A673 (cell line): ENCODE data around the gene NHERF1. TPM values are rescaled to one million over a fixed set of nuclear protein-coding genes. Genes with fewer than 3 reads are reported as not detected.

Experiments used
- BruUV-seq: library from RNA; stranded (reverse); fragments of 400-500 nt; replicated peaks from 2 replicates; lab custom pipeline; 2021; lab: Mats Ljungman, UMichigan
- CTCF ChIA-PET: fragments of 300-600 bp; sonication (Branson Sonifier 250); formaldehyde crosslinking; loops from one replicate; lab custom pipeline; 2022; ENCODE audit warnings: antibody characterized with exemption; lab: Charles Lee
- POLR2A ChIA-PET: fragments of 300-600 bp; sonication (Branson Sonifier 250); formaldehyde crosslinking; loops from one replicate; lab custom pipeline; 2022; ENCODE audit warnings: antibody characterized with exemption; ENCODE audit not compliant: low non-redundant PET; lab: Charles Lee
- DNase-seq: peaks from one replicate; pipeline ENCODE4 v3.0.0-alpha.2; 2015; ENCODE audit warnings: low spot score
- H3K27ac ChIP-seq: fragments of 200-600 bp; sonication (generic); 2 replicates; pipeline ENCODE4 v1.5.1; 2016; ENCODE audit warnings: mixed run types, low read depth, mild to moderate bottlenecking, mixed read lengths, antibody characterized with exemption, low read length; ENCODE audit not compliant: poor library complexity, severe bottlenecking
- H3K27me3 ChIP-seq: fragments of 200-600 bp; sonication (generic); replicated peaks from 2 replicates; pipeline ENCODE4 v1.6.1; 2017; ENCODE audit warnings: mixed run types, low read depth, mild to moderate bottlenecking, mixed read lengths, antibody characterized with exemption, low read length; ENCODE audit not compliant: insufficient read depth, poor library complexity
- H3K36me3 ChIP-seq: fragments of 200-600 bp; sonication (generic); 2 replicates; pipeline ENCODE4 v1.6.1; 2016; ENCODE audit warnings: mixed run types, mild to moderate bottlenecking, mixed read lengths, antibody characterized with exemption, low read length; ENCODE audit not compliant: insufficient read depth, poor library complexity, severe bottlenecking
- H3K4me1 ChIP-seq: fragments of 200-600 bp; sonication (generic); 2 replicates; pipeline ENCODE4 v1.6.1; 2017; ENCODE audit warnings: mixed run types, mild to moderate bottlenecking, mixed read lengths, antibody characterized with exemption, low read length; ENCODE audit not compliant: insufficient read depth, poor library complexity, severe bottlenecking
- H3K4me3 ChIP-seq: fragments of 200-600 bp; sonication (generic); 2 replicates; pipeline ENCODE4 v1.5.1; 2016; ENCODE audit warnings: low read depth, mixed run types, mild to moderate bottlenecking, mixed read lengths, low read length; ENCODE audit not compliant: poor library complexity, severe bottlenecking
- H3K9me3 ChIP-seq: fragments of 200-600 bp; sonication (generic); 2 replicates; pipeline ENCODE4 v1.6.1; 2016; ENCODE audit warnings: mixed run types, low read depth, mild to moderate bottlenecking, mixed read lengths, antibody characterized with exemption, low read length; ENCODE audit not compliant: poor library complexity, severe bottlenecking
- EZH2 ChIP-seq: fragments of 200-600 bp; sonication (generic); IDR thresholded peaks from 2 replicates; pipeline ENCODE4 v1.6.1; 2017; ENCODE audit warnings: borderline replicate concordance, low read depth, mild to moderate bottlenecking, mixed read lengths, antibody characterized with exemption, low read length; ENCODE audit not compliant: poor library complexity, severe bottlenecking
- intact Hi-C: fragments of 100-400 bp; cut with micrococcal nuclease; formaldehyde crosslinking; loops from one replicate; pipeline ENCODE4 v1.10.0; 2022; ENCODE audit not compliant: unreplicated experiment
- total RNA-seq: library from RNA; stranded (reverse); gene quantifications from 2 replicates; pipeline ENCODE4 v1.2.3, GENCODE V29; 2021
- TF ChIP-seq, protein P1 (sequence below): fragments of 300-800, 200-600 bp; sonication (generic); conservative IDR thresholded peaks from 2 replicates; pipeline ENCODE4 v1.5.1; 2017; ENCODE audit warnings: low read depth, mild to moderate bottlenecking, antibody characterized with exemption, low read length, moderate library complexity, mixed read lengths

Gene NHERF1
- total RNA-seq, 1 experiment from 2014 or later: 33.8 TPM

DNA sequence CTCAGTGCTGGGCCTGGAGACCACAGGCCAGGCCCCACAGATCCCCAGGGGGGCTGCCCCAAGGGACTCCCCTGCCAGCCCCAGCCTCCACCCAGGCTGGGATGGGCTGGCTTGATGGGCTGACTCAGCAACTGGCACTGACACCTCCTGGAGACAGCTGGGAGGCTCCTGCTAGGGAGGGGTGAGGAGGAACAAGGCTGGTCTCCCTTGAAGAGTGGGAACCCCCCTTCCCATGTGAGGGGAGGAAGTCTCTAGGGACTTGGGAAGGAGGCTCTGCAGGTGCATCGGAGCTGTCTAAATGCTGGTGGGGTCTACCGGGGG is 10.4 kb downstream of the NHERF1 start:
- peaks cover 47% of the 10 kb centered on the region for H3K4me1 ChIP-seq
- ChIA-PET CTCF (no interaction called here), POLR2A (no interaction called here)
- BruUV-seq: no TSS peak
- no peaks in the 10 kb centered on the region for H3K27me3 ChIP-seq
- no peaks in the 10 kb centered on the region for H3K9me3 ChIP-seq
- no peak overlapping the region for H3K4me3 ChIP-seq
- DNase-seq: peak; percentile 60
- peak overlapping the region; percentile 82 for H3K27ac ChIP-seq
- intact Hi-C loops: no loop called here
- no peaks in the 10 kb centered on the region for H3K36me3 ChIP-seq
- TF ChIP-seq EZH2: no peak
- TF ChIP-seq, protein P1, sequence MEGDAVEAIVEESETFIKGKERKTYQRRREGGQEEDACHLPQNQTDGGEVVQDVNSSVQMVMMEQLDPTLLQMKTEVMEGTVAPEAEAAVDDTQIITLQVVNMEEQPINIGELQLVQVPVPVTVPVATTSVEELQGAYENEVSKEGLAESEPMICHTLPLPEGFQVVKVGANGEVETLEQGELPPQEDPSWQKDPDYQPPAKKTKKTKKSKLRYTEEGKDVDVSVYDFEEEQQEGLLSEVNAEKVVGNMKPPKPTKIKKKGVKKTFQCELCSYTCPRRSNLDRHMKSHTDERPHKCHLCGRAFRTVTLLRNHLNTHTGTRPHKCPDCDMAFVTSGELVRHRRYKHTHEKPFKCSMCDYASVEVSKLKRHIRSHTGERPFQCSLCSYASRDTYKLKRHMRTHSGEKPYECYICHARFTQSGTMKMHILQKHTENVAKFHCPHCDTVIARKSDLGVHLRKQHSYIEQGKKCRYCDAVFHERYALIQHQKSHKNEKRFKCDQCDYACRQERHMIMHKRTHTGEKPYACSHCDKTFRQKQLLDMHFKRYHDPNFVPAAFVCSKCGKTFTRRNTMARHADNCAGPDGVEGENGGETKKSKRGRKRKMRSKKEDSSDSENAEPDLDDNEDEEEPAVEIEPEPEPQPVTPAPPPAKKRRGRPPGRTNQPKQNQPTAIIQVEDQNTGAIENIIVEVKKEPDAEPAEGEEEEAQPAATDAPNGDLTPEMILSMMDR: no peak

DNA sequence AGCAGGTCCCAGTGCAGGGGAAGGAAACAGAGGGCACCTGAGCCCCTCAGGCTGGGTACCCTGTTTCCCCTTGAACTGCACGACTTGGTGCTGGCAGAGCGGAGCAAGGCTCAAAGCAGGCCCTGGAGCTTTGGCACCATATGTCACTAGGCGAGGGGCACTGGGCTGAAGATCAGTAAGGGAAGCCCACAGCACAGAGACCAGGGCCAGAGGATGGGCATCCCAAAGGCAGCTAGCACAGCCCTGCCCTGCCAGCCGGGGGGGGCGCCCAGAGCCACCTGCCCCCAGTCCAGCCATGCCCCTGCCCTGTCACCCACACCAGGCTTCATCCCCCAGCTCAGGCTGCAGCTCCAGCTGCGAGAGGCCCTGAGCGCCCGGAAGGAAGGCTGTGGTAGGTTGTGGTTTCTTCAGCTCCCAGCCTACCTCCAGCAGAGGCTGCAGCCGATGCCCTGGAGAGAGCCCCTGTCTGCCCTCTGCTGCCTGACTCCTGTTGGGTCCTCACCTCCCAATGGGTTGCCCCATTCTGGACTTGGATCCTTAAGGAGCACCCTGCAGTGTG is 10.9 kb downstream of the NHERF1 start:
- POLR2A ChIA-PET: no interaction called here
- no peak for TF ChIP-seq EZH2
- TF ChIP-seq, protein P1: no peak
- CTCF ChIA-PET: no interaction called here
- intact Hi-C loops: no loop called here
- Histone ChIP-seq H3K27me3 (no peaks in the 10 kb centered on the region), H3K27ac (peak overlapping the region; percentile 82), H3K36me3 (no peaks in the 10 kb centered on the region), H3K4me1 (peaks cover 47% of the 10 kb centered on the region), H3K4me3 (no peak overlapping the region), H3K9me3 (no peaks in the 10 kb centered on the region)
- no peak for DNase-seq
- BruUV-seq: no TSS peak

DNA sequence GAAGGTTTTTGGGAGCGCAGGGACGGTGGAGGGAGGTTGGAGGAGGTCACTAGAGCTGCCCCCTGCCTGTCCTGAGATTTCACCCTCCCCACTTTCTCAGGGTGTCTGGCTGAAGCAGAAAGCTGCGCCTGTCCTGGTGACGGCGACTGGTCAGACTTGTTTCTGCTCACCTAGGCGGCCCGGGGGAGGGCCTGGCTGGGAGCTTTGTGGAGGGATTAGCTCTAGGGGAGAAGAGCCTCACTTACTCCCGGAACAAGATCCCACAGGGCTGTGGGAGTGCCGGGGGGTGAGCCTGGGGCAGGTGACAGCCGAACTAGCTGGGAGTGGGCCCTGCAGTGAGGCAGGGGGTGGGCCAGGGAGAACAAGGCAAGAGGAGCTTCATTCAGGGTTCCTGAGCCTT is 11.5 kb downstream of the NHERF1 start:
- peaks cover 47% of the 10 kb centered on the region for H3K4me1 ChIP-seq
- DNase-seq: no peak

More for the DNA sequence above, 11.5 kb downstream of the NHERF1 start:
- H3K4me3 ChIP-seq: no peak overlapping the region
- H3K36me3 ChIP-seq: no peaks in the 10 kb centered on the region
- H3K27ac ChIP-seq: peak overlapping the region; percentile 82
- CTCF ChIA-PET: interaction anchor here (0.6 kb wide), 1 partner anchor 17 kb away, joined by 3 read pairs; a partner anchor contains a TSS
- TF ChIP-seq, protein P1: no peak
- TF ChIP-seq EZH2: no peak
- BruUV-seq: no TSS peak
- intact Hi-C loops: no loop called here
- POLR2A ChIA-PET: interaction anchor here (0.6 kb wide), 1 partner anchor 10 kb away, joined by 6 read pairs; no protein-coding TSS in a partner anchor
- H3K9me3 ChIP-seq: no peaks in the 10 kb centered on the region
- no peaks in the 10 kb centered on the region for H3K27me3 ChIP-seq
